ENCODE measurements around the gene CFAP45. TPM values are rescaled to one million over a fixed set of nuclear protein-coding genes. Genes with fewer than 3 reads are reported as not detected.

Gene CFAP45
- total RNA-seq, 1 donor from 2014 or later: not detected

DNA sequence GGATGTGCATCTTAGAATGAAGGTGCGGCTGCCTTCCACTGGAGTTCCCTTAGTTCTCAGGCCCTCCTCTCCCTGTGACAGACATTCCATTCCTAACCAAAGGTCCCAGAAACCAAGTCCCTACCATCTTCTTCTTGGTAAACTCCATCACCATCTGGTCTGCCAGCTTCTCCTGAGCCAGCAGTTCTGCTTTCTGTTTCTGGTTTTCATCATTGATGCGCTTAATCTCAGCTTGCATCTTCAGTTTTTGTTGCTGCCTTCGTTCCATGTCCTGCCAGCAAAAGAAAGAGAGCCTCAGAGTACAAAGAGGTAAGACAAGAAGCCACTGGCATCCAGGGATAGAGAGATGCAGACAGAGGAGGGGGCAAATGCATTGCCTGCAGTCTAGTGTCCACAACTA is 19.5 kb downstream of the CFAP45 start:
- DNase-seq (ENCODE audit: low read depth): no peak

DNA sequence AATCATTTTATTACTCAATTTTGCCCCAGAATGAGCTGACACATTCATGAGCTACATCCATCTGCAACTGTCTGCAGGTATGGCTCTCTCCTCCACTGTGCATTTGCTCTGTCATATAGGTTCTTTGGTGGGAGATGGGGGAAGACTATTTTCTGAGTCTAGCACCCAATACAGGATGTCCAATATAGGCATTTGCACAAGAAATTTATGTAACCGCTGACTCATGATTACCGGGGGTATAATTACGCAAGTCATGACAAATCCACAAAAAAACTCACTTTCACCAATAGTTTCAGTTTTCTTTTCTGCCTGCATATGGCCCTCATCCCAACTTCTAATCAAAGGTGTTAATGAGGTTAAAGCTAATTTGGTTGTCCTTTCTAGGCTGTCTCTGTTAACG is 20.0 kb downstream of the CFAP45 start:
- DNase-seq (ENCODE audit: low read depth): no peak

DNA sequence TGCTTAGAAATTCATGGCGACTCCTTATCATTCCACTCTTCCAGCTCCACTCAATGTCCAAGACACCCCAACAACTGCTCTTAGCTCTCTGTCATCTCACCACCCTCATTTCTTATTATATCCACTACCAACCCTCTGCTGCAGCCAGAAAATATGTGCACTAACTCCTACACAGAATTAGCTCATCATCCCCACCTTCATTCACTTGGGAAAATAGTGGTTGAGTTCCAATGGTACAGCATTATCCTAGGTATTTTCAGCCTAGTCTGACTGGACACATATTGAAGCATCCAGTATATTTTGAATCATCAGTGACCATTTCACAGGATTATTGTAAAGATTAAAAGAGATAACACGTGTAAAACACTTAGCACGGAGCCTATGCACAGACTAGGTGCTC is 20.8 kb downstream of the CFAP45 start:
- DNase-seq (ENCODE audit: low read depth): no peak

DNA sequence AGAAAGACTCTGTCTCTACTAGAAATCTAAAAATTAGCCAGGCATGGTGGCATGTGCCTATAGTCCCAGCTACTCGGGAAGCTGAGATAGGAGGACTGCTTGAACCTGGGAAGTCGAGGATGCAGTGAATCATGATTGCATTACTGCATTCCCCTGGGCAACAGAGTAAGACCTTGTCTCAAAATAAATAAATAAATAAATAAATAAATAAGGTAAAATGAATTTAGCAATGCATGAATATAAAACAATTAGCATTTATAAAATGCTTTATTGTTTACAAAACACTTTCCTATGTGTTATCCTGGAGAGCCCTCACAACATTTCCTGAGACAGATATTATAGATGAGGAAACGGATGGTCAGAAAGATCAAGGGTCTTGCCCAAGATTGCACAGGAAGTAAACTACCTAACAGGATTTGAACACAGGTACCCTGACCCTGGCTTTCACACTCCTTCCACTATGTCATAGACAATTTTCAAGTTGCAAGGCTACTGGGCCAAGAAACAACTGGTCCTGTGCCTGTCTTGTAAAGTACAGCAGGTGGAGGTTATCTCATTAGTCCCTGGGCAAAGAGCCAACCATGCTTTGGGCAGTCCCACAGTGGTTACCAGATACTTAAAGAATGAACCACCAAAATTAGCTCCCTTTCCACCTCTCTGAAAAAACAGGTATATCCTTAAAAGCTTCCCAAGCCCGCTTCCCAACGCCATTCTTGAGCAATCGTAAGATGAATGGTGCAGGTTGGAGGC is 22.1 kb downstream of the CFAP45 start:
- peak; percentile 44 for DNase-seq (ENCODE audit: low read depth)

DNA sequence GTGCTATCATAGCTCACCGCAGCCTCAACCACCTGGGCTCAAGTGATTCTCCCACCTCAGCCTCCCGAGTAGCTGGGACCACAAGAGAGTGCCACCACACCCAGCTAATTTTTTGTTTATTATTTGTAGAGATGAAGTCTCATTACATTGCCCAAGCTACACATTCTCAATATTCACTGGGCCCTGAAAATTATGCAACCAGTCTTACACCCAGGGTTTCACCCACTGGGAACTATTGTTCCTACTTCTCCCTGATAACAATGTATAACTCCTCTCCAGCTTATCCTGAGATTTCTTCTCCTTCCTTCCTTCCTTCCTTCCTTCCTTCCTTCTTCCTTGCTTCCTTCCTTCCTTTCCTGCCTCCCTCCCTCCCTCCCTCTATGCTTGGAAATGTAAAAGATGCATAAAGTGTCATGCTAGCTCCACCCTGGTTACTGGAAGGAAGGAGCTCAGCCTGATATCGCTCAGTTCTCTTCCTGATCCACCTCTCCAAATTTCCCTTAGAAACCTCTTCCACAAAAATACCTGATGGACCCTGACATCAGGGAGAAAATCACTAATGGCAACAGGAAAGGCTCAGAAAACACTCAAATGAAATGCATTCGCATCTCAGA is 26.3 kb downstream of the CFAP45 start:
- DNase-seq (ENCODE audit: low read depth): no peak

DNA sequence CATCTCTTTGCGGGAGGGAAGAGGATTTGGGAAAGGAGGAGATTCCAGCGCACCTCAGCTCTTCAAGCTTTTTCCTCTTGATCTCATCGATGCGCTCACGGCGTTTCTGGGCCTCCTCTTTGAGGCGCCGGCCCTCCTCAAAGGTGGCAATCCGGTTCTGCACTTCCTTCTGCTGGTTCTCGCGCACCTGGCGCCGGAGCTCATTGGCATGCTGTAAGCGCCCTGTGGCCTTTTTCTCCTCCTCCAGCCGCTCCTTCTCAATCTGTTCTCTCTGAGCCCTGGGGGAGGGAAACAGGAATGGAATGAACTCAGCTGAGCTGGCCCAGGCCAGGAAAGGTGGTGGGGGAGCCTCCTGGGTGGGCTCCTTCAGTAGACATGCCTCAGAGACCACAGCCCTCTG is 27.1 kb downstream of the CFAP45 start:
- DNase-seq (ENCODE audit: low read depth): no peak

DNA sequence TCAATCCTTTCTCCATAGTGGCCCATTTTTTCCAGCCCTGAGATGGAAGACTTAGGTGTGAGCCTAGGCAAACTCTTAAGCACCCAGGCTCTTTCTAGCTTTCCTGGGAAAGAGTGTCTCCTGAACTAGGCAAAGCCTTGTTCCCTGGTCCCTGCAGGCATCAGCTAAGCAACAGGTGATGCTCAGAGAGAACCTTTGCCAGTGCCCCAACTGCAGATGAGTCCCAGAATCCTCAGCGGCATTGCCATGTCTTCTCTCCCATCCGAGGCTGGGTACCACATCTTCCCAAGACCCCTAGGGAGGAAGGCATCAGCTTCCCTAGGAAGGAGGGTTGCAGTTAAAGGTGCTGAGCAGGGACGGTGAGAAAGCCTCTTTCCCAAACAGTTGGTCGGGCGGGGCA is 29.3 kb downstream of the CFAP45 start:
- DNase-seq (ENCODE audit: low read depth): no peak

DNA sequence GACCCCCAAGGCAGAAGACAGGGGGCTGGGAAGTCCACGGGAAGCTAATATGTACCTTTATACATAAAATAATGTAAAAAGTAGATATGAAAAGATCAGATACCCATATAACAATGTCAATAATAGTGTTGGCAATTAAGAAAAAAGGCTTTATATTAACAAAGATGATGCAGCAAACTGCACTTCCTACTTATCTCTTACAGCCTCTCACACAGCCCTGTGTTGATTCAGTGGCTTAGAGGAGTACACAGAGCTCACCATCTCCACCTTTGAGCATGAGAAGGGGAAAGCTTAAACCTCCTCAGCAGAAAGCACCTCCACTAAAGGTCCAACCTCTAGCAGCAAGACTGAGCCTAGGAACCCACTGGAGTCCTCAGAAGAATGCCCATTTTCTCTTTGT is 30.4 kb downstream of the CFAP45 start:
- DNase-seq (ENCODE audit: low read depth): no peak

DNA sequence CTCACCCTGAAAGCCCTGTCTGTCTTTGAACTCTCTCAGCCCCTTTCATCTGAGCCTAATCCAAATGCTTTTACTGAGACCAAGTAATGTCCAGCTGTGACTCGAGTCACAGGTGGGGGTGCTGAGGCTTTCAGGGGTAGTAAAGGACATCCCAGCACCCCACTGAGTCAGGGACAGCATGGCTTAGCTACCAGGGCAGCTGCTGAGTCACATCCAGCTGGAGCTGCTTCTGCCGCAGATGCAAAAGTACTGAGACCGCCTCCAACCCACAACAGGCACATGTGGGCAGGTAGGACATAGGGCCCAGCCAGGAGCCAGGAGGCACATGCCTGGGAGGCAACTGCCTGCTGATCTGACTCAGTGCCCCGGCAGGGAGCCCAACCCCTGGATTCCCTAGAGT is 30.8 kb downstream of the CFAP45 start:
- DNase-seq (ENCODE audit: low read depth): peak; percentile 53

DNA sequence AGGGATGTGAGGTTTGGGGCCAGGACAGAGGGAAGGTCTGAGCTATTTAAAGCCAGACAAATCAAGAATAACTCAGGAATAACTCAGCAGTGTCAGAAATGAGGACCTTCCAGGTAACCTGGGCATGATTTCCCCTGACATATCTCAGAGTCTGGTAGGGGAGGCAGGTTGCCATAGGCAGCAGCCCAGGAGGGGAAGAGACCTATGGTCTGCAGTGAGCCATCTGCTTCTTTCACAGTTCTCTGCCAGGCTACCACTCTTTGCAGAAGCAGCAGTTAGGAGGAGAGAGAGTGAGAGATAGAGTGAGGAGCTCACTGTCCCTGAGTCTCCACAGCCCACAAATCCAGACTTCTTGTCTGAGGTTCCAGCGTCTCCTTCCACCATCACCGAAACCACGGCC is 31.2 kb downstream of the CFAP45 start:
- DNase-seq (ENCODE audit: low read depth): no peak

DNA sequence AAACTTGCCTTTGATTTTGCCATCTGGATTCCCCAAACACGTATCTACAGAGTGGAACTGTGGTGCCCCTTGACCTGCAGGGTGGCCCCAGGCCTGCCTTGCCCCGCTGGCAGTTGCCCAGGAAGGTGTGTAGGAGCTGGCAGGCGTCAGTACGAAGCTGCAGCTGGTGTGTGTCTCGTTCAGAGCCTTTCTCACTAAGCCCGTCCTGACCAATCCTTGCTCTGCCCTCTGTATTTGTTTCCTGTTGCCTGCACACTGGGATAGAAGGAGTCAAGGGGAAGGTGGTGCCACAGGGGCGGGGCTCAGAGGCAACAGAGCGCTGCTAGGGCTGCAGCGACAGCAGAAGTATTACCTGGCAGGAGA is 32.3 kb downstream of the CFAP45 start:
- DNase-seq (ENCODE audit: low read depth): no peak

DNA sequence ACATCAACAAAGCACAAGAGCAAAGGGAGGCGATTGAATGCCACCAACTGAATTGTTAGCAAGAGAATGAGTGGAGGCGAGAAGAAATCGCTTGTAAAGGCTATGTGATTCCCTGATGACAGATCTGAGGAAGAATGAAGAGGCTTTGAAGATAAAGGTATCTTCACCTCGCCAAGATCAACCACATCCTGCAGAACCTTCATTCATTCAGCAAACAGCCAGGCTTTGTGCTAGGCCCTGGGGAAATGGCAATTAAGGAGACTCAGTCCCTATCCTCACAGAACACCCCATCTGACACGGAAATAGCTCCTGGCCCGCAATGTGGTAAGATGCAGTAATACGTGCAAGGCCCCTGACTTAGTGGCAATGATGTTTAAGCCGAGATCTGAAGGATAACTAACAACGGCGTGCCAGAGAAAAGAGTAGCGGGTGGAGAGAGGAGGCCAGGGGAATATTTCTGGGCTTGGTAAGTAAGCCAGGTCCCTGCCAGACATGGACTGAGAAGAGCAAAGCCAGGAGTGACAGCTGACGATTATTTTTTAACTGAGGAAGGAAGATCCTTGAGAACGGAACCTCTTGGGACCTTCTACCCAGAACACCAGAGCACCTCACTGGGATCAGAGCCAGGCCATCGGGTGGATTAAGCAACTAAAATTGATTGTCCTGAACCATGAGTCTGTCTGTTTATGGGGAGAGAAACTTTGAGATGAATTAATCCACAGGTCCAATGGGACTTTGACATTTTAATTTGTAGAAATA is 32.9 kb downstream of the CFAP45 start:
- DNase-seq (ENCODE audit: low read depth): no peak

DNA sequence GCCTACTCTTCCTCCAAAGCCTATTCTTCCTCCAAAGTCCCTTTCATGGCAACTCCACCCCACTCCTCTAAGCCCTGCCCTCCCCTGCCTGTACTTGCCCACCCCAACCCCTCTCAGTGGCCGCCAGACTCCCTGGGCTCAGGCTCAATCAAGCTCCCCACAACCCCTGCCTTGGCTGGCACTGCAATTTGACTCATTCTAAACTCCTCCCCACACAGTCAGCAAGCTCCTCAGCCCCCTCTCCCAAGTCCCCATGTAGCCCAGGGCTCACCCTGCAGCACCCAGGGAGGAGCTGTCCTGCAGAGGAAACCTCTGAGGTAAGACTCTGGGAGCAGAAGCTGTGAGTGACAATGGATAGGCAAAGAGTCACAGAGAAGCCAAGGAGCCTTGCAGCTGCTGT is 33.9 kb downstream of the CFAP45 start:
- no peak for DNase-seq (ENCODE audit: low read depth)

DNA sequence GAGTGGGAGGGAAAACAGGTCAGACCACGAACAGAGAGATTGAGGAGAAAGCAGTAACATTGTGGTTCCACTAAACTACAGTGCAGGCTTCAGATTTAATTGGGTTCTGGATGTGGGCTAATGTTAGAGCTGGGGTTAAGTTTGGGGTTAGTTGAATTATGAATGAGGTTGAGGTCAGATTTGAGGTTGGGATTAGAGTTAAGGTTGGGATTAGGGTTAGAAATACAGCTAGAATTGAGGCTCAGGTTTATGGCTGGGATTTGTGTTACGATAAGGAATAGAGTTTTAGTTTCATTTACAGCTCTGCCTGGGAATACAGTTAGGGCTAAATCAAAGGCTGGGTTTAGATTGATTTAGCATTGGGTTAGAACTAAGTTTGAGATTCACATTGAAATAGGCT is 35.7 kb downstream of the CFAP45 start:
- DNase-seq (ENCODE audit: low read depth): no peak

DNA sequence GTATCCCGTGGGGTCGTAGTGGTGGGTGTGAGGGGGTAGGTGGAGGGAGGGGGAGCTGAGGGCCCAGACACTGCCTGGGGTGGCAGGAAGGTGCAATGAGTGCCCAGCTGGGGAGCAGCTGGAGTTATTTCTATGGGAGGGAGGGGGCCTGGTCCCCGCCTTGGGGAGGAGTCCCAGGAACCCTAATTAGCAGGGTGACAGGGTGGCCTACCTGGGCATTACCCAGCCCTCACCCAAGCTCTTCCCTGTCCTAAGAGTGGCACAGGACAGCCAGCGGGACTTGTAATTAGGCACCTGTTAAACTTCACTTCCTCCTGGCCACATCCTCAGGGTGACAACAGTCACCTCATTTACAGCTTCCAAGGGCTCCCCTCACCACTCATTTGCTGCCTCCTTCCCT is 37.4 kb downstream of the CFAP45 start, which contains the start of gene VSIG8:
VSIG8 (minus strand) TSS at position 101 of the 400 bp plus-strand sequence. CDS start 136 bp downstream, outside the sequence.
- no peak for DNase-seq (ENCODE audit: low read depth)

DNA sequence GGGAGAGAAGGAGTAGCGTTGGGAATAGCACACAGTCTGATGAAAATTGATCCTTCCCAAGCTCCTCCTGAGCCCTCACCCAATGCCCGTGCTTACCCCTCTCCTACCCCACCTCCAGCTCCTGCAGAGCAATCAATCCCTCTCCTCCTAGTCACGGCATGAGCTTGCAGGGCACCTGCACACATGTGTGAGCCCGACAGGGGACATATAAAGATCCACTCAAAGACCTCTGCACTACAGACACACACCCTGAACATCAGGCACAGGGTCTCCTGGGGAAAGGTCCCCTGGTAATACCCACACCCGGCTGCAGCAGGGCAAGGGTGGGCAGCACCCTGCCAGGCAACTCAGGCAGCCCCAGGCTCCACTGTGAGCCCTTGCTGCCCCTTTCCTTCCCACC is 37.9 kb downstream of the CFAP45 start:
- DNase-seq (ENCODE audit: low read depth): no peak

DNA sequence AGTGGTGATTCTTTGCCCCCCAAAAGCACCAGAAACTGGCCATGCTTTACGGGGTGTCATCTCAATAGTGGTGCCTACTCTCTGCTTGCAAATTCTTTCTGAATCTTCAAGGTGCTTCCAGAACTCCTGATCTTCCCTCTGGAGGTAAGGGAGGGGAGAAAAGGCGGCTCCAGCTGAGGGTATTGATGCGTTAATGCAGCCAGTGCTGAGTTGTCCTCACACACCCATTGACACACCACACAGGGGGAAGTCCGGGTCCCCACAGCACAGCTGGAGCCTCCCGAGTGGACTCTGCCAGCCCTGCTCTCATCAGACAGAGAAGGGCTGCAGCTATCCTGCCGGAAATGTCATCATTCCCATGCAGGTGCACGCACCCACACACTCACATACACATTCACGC is 38.7 kb downstream of the CFAP45 start:
- DNase-seq (ENCODE audit: low read depth): no peak

DNA sequence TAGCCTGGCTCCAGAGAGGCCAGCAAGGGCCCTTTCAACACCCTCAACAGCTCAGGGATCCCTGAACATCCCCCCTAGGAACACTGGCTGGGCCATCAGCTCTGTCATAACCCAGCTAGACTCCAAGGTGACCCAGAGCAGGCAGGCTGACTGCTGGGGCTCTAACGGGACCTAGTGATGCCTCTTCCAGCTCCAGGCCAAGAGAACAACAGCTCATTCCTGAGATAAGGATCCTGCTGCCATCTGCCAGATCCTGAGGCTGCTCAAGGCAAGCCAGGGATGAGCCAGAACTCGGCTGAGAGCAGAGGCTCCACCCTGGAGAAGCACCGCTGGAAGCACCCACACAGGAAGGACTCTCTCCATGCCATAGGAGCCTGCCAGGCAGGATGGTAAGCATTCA is 39.5 kb downstream of the CFAP45 start:
- DNase-seq (ENCODE audit: low read depth): no peak

DNA sequence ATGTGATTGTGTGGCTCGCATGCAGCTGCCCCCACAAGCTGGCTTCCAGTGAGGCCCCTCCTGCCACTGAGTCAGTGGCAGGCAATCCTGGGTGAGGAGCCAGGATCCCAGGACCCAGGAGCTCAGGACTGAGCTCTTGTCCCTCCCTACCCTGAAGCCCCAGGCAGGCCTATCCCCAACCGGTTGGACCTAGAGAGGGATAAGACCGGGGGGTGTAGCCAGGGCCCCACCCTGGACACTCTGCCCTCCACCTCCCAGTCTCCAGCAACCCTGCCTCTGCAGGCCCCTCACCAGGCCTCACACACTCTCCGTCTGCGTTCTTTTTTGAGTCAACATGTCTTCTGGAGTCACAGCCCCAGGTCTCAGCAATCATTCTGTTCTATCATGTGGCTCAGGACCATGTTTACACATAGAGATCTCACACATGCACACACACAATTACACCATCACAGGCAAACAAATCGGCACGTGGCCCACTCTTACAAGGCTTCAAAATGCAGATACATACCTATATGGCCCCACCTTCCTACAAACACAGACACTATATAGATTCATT is 40.1 kb downstream of the CFAP45 start:
- DNase-seq (ENCODE audit: low read depth): no peak

DNA sequence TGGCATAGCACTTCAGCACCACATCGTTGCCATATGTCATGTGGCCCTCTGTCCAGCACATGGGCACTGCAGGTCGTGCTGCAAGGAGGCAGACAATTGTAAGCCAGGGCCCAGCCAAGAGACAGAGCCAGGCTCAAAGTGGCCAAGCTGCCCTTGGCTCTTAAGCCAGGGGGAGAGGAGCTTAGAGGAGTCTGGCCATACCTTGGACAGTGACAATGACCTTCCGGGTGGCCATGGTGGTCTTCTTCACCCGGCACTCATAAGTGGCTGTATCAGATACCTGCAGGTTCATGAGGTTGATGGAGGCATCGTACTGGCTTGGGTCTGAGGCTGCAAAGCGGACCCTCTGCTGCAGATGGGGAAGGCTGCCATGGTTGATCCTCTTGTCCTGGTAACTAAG is 42.1 kb downstream of the CFAP45 start:
- DNase-seq (ENCODE audit: low read depth): no peak

DNA sequence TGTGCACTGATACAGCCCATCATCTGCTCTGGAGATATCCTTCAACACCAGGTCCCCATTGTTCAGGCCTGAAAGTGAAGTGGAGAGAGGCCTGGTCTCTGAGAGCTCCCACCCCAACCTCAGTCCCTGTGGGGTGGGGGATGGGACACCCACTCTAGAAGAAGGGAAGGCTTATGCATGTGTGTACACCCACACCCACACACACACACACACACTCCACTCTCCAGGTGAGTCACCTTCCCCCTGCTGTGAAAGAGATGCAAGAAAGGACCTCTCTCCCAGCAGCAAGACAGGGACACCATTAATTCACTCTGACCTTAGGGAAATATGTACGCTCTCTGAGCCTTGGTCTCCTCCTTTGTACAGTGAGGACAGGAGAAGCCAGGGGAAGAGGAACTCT is 43.4 kb downstream of the CFAP45 start:
- DNase-seq (ENCODE audit: low read depth): no peak

DNA sequence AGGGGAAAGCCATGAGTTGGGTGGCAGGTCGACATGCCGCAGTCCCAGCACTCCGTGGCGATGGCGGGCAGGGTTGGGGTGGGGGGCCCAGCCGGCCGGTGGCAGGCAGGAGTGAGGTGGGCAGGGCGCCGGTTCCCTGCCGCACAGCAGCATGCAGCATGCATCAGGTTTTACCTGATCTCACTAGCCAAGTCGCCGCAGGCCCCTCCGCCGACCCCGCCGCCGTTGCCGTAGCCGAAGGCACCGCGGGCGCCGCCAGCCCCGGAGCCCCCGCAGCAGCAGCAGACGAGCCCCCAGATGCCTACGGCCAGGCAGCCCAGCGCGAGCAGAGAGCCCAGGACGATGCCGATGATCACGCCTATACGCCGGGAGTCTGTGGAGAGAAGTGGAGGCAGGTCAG is 44.3 kb downstream of the CFAP45 start:
- DNase-seq (ENCODE audit: low read depth): no peak
